Adrenal gland (tissue), 12 donors: ENCODE results near the gene SAMD4A. TPM values are rescaled to one million over a fixed set of nuclear protein-coding genes. Genes with fewer than 3 reads are reported as not detected.

Experiments used
- DNase-seq, 7 donors: peaks; one replicate each; pipeline ENCODE4 v3.0.0-alpha.2; 2019 to 2020
- H3K27ac ChIP-seq, 5 donors: fragments of 200-600 bp; sonication (generic) in 4 of 5; 1 replicate in 3 of 5; 2 replicates in 2 of 5; pipeline versions ENCODE4 v1.5.1 to v1.8.0; 2016 to 2020; ENCODE audit warnings: mild to moderate bottlenecking in 1 of 5
- H3K27me3 ChIP-seq: fragments of 200-600 bp; 2 replicates; pipeline ENCODE4 v1.8.0; 2021
- H3K36me3 ChIP-seq, 2 donors: fragments of 200-600 bp; replicated peaks in 1 of 2; 1 replicate in 1 of 2; 2 replicates in 1 of 2; pipeline versions ENCODE4 v1.5.1 to v1.8.0; 2018 to 2022
- H3K4me1 ChIP-seq, 2 donors: fragments of 200-600 bp; replicated peaks in 1 of 2; 1 replicate in 1 of 2; 2 replicates in 1 of 2; pipeline versions ENCODE4 v1.5.1 to v1.8.0; 2018 to 2021
- H3K4me3 ChIP-seq, 4 donors: fragments of 200-600 bp; sonication (generic) in 3 of 4; one replicate each; pipeline ENCODE4 v1.5.1; 2016 to 2018
- H3K9me3 ChIP-seq, 3 donors: fragments of 200-600 bp; sonication (generic) in 1 of 3; replicated peaks in 1 of 3; 1 replicate in 2 of 3; 2 replicates in 1 of 3; pipeline versions ENCODE4 v1.5.1 to v1.8.0; 2016 to 2021
- POLR2A ChIP-seq, 2 donors: fragments of 450-650 bp; IDR thresholded peaks; one replicate each; pipeline ENCODE4 v1.6.1; 2017; ENCODE audit warnings: antibody characterized with exemption in 2 of 2, mild to moderate bottlenecking in 2 of 2, moderate library complexity in 1 of 2
- WGBS, 4 donors: extraction: QIAGEN DNeasy Blood & Tissue Kit in 2 of 4; methylation state at CpG; one replicate each; pipeline versions ENCODE4 v1.1.5 to v1.1.7; 2013 to 2017; 5-methylcytosine and 5-hydroxymethylcytosine counted together
- intact Hi-C, 2 donors: fragments of 100-400 bp; cut with DNase I; formaldehyde crosslinking; loops; one replicate each; pipeline versions ENCODE4 v1.14.1 to v1.15.0; 2022 to 2023
- polyA plus RNA-seq, 3 donors: library from polyadenylated mRNA; stranded (reverse); fragments of 200-250 nt in 2 of 3; fragments of 350-450 nt in 1 of 3; fragmentation: Illumina TruSeq in 1 of 3; extraction: RNeasy Lipid Tissue Mini Kit (QIAGEN cat#74804) in 1 of 3; gene quantifications; one replicate each; pipeline ENCODE4 v1.2.3, GENCODE V29; 2013 to 2014
- total RNA-seq, 9 donors: library from RNA; depleted of rRNA in 4 of 9; stranded (reverse); fragments of >200 nt in 4 of 9; fragments of 120-200 nt in 1 of 9; fragmentation: NEBNext Ultra II Directional in 1 of 9; extraction: Animal tissue kit (Norgen Biotek cat#: 25700) in 1 of 9; gene quantifications; one replicate each; pipeline versions ENCODE4 v1.1.0 to v1.2.4, GENCODE V29; 2013 to 2023
- TF ChIP-seq, protein P1 (sequence below), 6 experiments: fragments of 450-650 bp in 4 of 6; fragments of 200-600 bp in 2 of 6; sonication (generic) in 1 of 6; IDR thresholded peaks; 1 replicate in 5 of 6; 2 replicates in 1 of 6; pipeline versions ENCODE4 v1.5.1 to v1.8.0; 2016 to 2021; ENCODE audit warnings: antibody characterized with exemption in 6 of 6, mild to moderate bottlenecking in 2 of 6, moderate library complexity in 1 of 6
- donor health status: healthy with polysubstance abuse.
- donor health status: Bipolar disorder and iron deficiency.
- donor health status: DM: yes; HTN: yes; CAD: no.
- donor health status: DM: no; HTN: no; CAD: no.
- donor health status: DM: no; HTN: no; CAD: no.
- donor health status: DM: yes; HTN: yes; CAD: no.

Gene SAMD4A
- total and polyA plus RNA-seq, 12 donors, result 2.2 to 13.2 (median 8.3) TPM

DNA sequence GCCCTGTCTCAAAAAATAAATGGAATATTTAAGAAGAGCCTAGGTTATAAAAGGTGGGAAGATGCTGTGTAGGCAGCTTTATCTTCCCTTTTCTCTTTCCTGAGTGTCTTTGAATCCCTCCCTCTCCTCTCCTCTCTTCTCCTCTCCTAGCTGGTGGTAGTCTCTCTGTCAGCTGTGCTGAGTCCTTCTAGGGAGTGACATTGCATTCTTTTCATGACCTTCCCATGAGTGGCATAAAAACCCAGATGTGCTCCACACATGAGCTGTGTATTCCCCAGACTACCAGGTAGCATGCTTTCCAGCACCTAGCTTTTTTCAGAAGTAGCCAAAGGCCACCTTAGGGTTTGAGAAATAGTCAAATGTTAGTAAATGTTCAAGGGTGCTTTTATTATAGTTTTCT lies 23.6 kb downstream of the SAMD4A start:
- no peak for DNase-seq
- Histone ChIP-seq H3K27ac (no peak overlapping the region), H3K27me3 (no peaks in the 10 kb centered on the region), H3K4me3 (no peak overlapping the region), H3K4me1 (peaks cover 0 to 4% of the 10 kb centered on the region in 2 donors), H3K9me3 (no peaks in the 10 kb centered on the region), H3K36me3 (no peaks in the 10 kb centered on the region)
- intact Hi-C loops, result no loop called here
- TF ChIP-seq, protein P1, sequence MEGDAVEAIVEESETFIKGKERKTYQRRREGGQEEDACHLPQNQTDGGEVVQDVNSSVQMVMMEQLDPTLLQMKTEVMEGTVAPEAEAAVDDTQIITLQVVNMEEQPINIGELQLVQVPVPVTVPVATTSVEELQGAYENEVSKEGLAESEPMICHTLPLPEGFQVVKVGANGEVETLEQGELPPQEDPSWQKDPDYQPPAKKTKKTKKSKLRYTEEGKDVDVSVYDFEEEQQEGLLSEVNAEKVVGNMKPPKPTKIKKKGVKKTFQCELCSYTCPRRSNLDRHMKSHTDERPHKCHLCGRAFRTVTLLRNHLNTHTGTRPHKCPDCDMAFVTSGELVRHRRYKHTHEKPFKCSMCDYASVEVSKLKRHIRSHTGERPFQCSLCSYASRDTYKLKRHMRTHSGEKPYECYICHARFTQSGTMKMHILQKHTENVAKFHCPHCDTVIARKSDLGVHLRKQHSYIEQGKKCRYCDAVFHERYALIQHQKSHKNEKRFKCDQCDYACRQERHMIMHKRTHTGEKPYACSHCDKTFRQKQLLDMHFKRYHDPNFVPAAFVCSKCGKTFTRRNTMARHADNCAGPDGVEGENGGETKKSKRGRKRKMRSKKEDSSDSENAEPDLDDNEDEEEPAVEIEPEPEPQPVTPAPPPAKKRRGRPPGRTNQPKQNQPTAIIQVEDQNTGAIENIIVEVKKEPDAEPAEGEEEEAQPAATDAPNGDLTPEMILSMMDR (IDR thresholded peaks at IDR 0.05), result no peak
- no peak for TF ChIP-seq POLR2A (IDR thresholded peaks at IDR 0.05)

DNA sequence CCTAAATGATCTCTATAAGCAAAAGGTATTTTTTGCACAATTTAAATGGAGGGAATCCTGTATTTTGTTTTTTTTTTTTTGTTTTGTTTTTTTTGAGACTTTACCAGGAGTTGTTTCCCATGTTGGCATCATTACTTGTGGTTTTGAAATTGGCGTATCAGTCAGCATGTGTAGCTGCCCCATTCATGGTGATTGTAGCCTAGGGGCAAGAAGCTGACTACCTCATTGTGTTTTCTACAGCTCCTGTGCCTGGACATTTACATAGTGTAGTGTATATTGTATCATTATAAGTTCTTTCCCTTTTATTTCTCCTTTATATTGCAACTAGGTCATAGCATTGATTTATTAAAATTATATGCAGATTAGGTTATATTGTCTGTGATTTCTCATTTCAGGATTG lies 24.5 kb downstream of the SAMD4A start:
- no peak for TF ChIP-seq POLR2A (IDR thresholded peaks at IDR 0.05)
- TF ChIP-seq, protein P1 (IDR thresholded peaks at IDR 0.05), result no peak
- Histone ChIP-seq H3K27me3 (no peaks in the 10 kb centered on the region), H3K36me3 (no peaks in the 10 kb centered on the region), H3K4me1 (peaks cover 0 to 4% of the 10 kb centered on the region in 2 donors), H3K4me3 (no peak overlapping the region), H3K27ac (no peak overlapping the region), H3K9me3 (no peaks in the 10 kb centered on the region)
- WGBS, 4 donors, result 88 to 100% (median 95%) methylated on average over 1 of the region's 1 CpG
- DNase-seq, result no peak
- intact Hi-C loops, result no loop called here

DNA sequence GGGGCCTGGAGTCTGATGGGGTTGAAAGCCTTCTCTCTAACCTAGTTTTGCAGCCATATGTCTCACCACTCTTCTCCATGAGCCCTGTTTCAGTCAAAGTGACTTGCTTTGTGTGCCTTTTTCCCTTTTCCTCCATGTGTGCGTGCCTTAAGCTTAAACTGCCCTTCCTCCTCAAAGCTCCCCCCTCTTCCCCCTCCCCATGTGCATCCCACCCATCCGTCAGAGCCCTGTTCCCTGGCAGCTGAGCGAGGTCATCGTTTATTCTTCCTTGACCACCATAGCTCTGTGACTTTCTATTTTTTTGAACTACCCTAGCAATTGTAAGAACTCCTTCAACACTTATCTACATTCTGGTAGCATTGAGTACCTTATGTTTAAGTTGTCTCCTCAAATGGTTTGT lies 24.9 kb downstream of the SAMD4A start:
- H3K27ac ChIP-seq, result no peak overlapping the region
- intact Hi-C loops, result no loop called here
- no peak for DNase-seq
- TF ChIP-seq POLR2A (IDR thresholded peaks at IDR 0.05), result no peak
- TF ChIP-seq, protein P1 (IDR thresholded peaks at IDR 0.05), result no peak
- H3K27me3 ChIP-seq, result no peaks in the 10 kb centered on the region
- no peaks in the 10 kb centered on the region for H3K9me3 ChIP-seq
- H3K4me3 ChIP-seq, result no peak overlapping the region
- WGBS, 4 donors, result 72 to 89% (median 78%) methylated on average over 4 of the region's 4 CpGs
- H3K36me3 ChIP-seq, result no peaks in the 10 kb centered on the region
- H3K4me1 ChIP-seq, result peaks cover 0 to 4% of the 10 kb centered on the region in 2 donors

DNA sequence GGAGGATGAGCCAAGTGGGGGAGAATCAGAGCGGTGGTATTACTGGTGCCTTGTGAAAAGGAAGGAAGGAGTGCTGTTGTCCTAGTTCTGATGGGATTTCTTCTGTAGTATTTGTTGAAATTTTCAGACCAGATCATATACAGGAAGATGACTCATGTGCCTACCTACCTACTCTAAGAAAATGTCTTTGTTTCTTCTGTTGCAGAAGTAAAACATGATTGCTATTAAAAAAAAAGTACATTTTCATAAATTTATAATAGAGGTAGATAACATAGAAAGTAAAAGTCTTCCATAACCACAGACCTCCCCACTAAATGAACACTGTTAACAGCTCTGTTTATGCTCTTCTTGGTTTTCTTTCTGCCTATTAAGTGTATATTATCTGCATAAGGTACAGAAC lies 26.9 kb downstream of the SAMD4A start:
- peaks cover 0 to 4% of the 10 kb centered on the region in 2 donors for H3K4me1 ChIP-seq
- no peak for DNase-seq
- H3K36me3 ChIP-seq, result no peaks in the 10 kb centered on the region
- no peaks in the 10 kb centered on the region for H3K27me3 ChIP-seq
- TF ChIP-seq, protein P1 (IDR thresholded peaks at IDR 0.05), result no peak
- TF ChIP-seq POLR2A (IDR thresholded peaks at IDR 0.05), result no peak
- H3K9me3 ChIP-seq, result no peaks in the 10 kb centered on the region
- H3K27ac ChIP-seq, result no peak overlapping the region
- intact Hi-C loops, result no loop called here
- H3K4me3 ChIP-seq, result no peak overlapping the region
- WGBS, 4 donors, result 64 to 90% (median 71%) methylated on average over 1 of the region's 1 CpG
